Fibroblast of lung (primary cell): ENCODE results near the gene CADPS. TPM values are rescaled to one million over a fixed set of nuclear protein-coding genes. Genes with fewer than 3 reads are reported as not detected.
A peak's percentile ranks its signal among the peaks of the same experiment; 100 is the strongest.

Experiments
- DNase-seq, 2 donors: peaks; one replicate each; pipeline versions ENCODE4 v3.0.0 to v3.0.0-alpha.2; 2010; ENCODE audit warnings: low read depth in 2 of 2
- H2AFZ ChIP-seq: 2 replicates; pipeline ENCODE4 v1.5.1; 2012; ENCODE audit warnings: low read length, control low read depth, inconsistent platforms
- H3K27ac ChIP-seq: 2 replicates; pipeline ENCODE4 v1.5.1; 2011; ENCODE audit warnings: low read length, control low read depth; ENCODE audit not compliant: insufficient read depth
- H3K27me3 ChIP-seq: 2 replicates; pipeline ENCODE4 v1.5.1; 2011; ENCODE audit warnings: mild to moderate bottlenecking, low read length; ENCODE audit not compliant: control insufficient read depth, insufficient read depth
- H3K36me3 ChIP-seq: 2 replicates; pipeline ENCODE4 v1.5.1; 2011; ENCODE audit warnings: low read length; ENCODE audit not compliant: control insufficient read depth, insufficient read depth
- H3K4me1 ChIP-seq: 2 replicates; pipeline ENCODE4 v1.5.1; 2011; ENCODE audit warnings: low read length; ENCODE audit not compliant: control insufficient read depth, insufficient read depth; ENCODE audit errors: extremely low read depth
- H3K4me2 ChIP-seq: 2 replicates; pipeline ENCODE4 v1.5.1; 2011; ENCODE audit warnings: low read length, control low read depth; ENCODE audit not compliant: insufficient read depth; ENCODE audit errors: extremely low read depth
- H3K4me3 ChIP-seq, 4 experiments: fragments of 200-600 bp in 1 of 4; sonication (generic) in 1 of 4; replicated peaks in 1 of 4; 2 replicates each; pipeline ENCODE4 v1.5.1; 2011 to 2016; ENCODE audit warnings: low read length in 4 of 4, low read depth in 3 of 4, mild to moderate bottlenecking in 3 of 4, control low read depth in 2 of 4, inconsistent platforms in 1 of 4, mixed read lengths in 1 of 4; ENCODE audit not compliant: insufficient read depth in 1 of 4; ENCODE audit errors: control extremely low read depth in 1 of 4
- H3K79me2 ChIP-seq: 2 replicates; pipeline ENCODE4 v1.5.1; 2012; ENCODE audit warnings: mild to moderate bottlenecking, low read length, inconsistent platforms; ENCODE audit not compliant: control insufficient read depth, insufficient read depth
- H3K9ac ChIP-seq: 2 replicates; pipeline ENCODE4 v1.5.1; 2011; ENCODE audit warnings: mild to moderate bottlenecking, low read length, control low read depth; ENCODE audit not compliant: insufficient read depth
- H3K9me3 ChIP-seq: 2 replicates; pipeline ENCODE4 v1.5.1; 2012; ENCODE audit warnings: low read depth, low read length; ENCODE audit not compliant: control insufficient read depth, insufficient read depth
- H4K20me1 ChIP-seq: 2 replicates; pipeline ENCODE4 v1.5.1; 2011; ENCODE audit warnings: low read length; ENCODE audit not compliant: control insufficient read depth, insufficient read depth; ENCODE audit errors: extremely low read depth
- CTCF ChIP-seq, 2 donors: IDR thresholded peaks in 1 of 2; conservative IDR thresholded peaks in 1 of 2; 1 replicate in 1 of 2; 2 replicates in 1 of 2; pipeline ENCODE4 v1.5.1; 2011 to 2012; ENCODE audit warnings: low read length in 2 of 2, control low read depth in 1 of 2, inconsistent platforms in 1 of 2, low read depth in 1 of 2, mild to moderate bottlenecking in 1 of 2
- EZH2 ChIP-seq: IDR thresholded peaks from 2 replicates; pipeline ENCODE4 v1.5.1; 2012; ENCODE audit warnings: low read length, control low read depth, mild to moderate bottlenecking; ENCODE audit errors: missing control alignments
- polyA plus RNA-seq, 2 donors: library from polyadenylated mRNA; depleted of rRNA in 1 of 2; stranded (reverse) in 1 of 2; unstranded in 1 of 2; fragments of >200 nt; gene quantifications; 2 replicates each; pipeline ENCODE4 v1.2.1, GENCODE V29; 2011 to 2012; ENCODE audit warnings: missing spikeins in 1 of 2
- total RNA-seq: library from RNA; depleted of rRNA; stranded (reverse); fragments of >200 nt; gene quantifications from 2 replicates; pipeline ENCODE4 v1.2.1, GENCODE V29; 2014

The CADPS gene
- total and polyA plus RNA-seq, 2 donors (not counting 1 experiment from before 2014, with no cell fraction given), result 2.3 to 63.1 TPM

GRCh38 chr3:62722344-62722743 is 152.9 kb downstream of the CADPS start:
- DNase-seq, result no peak
- Histone ChIP-seq H3K4me3 (no peak overlapping the region), H3K9ac (no peak overlapping the region), H3K27me3 (no peaks in the 10 kb centered on the region), H3K36me3 (no peaks in the 10 kb centered on the region), H2AFZ (no peak overlapping the region), H3K27ac (no peak overlapping the region), H4K20me1 (no peaks in the 10 kb centered on the region), H3K4me2 (no peak overlapping the region), H3K79me2 (no peaks in the 10 kb centered on the region), H3K4me1 (no peaks in the 10 kb centered on the region), H3K9me3 (no peaks in the 10 kb centered on the region)
- TF ChIP-seq EZH2, result no peak
- TF ChIP-seq CTCF (conservative IDR thresholded peaks at IDR 0.05 in 1 of 2, IDR thresholded peaks at IDR 0.05 in 1 of 2; ENCODE audit: low read depth in 1 of 2, low read length in 2 of 2), result no peak

- Histone ChIP-seq H3K4me2 (no peak overlapping the region), H3K79me2 (no peaks in the 10 kb centered on the region), H3K27ac (no peak overlapping the region), H3K36me3 (no peaks in the 10 kb centered on the region), H2AFZ (no peak overlapping the region), H3K4me1 (no peaks in the 10 kb centered on the region), H3K9ac (no peak overlapping the region), H3K9me3 (no peaks in the 10 kb centered on the region), H3K27me3 (no peaks in the 10 kb centered on the region), H4K20me1 (no peaks in the 10 kb centered on the region), H3K4me3 (no peak overlapping the region)
- DNase-seq, result peak in 1 of 2 donors; percentile 75
- TF ChIP-seq EZH2, result no peak
- TF ChIP-seq CTCF (conservative IDR thresholded peaks at IDR 0.05 in 1 of 2, IDR thresholded peaks at IDR 0.05 in 1 of 2; ENCODE audit: low read depth in 1 of 2, low read length in 2 of 2), result no peak
Measured at GRCh38 chr3:62718515-62719320, 156.5 kb downstream of the CADPS start.

- no peaks in the 10 kb centered on the region for H3K9me3 ChIP-seq
- H3K27ac ChIP-seq, result no peak overlapping the region
- no peak overlapping the region for H3K4me3 ChIP-seq
- H3K36me3 ChIP-seq, result no peaks in the 10 kb centered on the region
- no peaks in the 10 kb centered on the region for H3K79me2 ChIP-seq
- no peaks in the 10 kb centered on the region for H3K27me3 ChIP-seq
- no peak overlapping the region for H3K4me2 ChIP-seq
- TF ChIP-seq EZH2 (no peak), CTCF (conservative IDR thresholded peaks at IDR 0.05 in 1 of 2, IDR thresholded peaks at IDR 0.05 in 1 of 2; ENCODE audit: low read depth in 1 of 2, low read length in 2 of 2) (no peak)
- DNase-seq, result peak in 1 of 2 donors; percentile 65
- no peak overlapping the region for H3K9ac ChIP-seq
- no peak overlapping the region for H2AFZ ChIP-seq
- no peaks in the 10 kb centered on the region for H4K20me1 ChIP-seq
- no peaks in the 10 kb centered on the region for H3K4me1 ChIP-seq
Measured at GRCh38 chr3:62718011-62718410, 157.2 kb downstream of the CADPS start.
